Measurements from ENCODE around the gene USP1. TPM values are rescaled to one million over a fixed set of nuclear protein-coding genes. Genes with fewer than 3 reads are reported as not detected.

Gene USP1, protein sequence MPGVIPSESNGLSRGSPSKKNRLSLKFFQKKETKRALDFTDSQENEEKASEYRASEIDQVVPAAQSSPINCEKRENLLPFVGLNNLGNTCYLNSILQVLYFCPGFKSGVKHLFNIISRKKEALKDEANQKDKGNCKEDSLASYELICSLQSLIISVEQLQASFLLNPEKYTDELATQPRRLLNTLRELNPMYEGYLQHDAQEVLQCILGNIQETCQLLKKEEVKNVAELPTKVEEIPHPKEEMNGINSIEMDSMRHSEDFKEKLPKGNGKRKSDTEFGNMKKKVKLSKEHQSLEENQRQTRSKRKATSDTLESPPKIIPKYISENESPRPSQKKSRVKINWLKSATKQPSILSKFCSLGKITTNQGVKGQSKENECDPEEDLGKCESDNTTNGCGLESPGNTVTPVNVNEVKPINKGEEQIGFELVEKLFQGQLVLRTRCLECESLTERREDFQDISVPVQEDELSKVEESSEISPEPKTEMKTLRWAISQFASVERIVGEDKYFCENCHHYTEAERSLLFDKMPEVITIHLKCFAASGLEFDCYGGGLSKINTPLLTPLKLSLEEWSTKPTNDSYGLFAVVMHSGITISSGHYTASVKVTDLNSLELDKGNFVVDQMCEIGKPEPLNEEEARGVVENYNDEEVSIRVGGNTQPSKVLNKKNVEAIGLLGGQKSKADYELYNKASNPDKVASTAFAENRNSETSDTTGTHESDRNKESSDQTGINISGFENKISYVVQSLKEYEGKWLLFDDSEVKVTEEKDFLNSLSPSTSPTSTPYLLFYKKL
- total RNA-seq (2022) (44.7 and 49.8 TPM in 2 replicates), Bru-seq, nascent RNA (percentile 94 among the genes with signal in this experiment), BruChase-seq, experiment 1, labeled RNA remaining after a 6-hour chase (percentile 95 among the genes with signal in this experiment), BruChase-seq, experiment 2, labeled RNA remaining after a 2-hour chase (percentile 98 among the genes with signal in this experiment)
- long read RNA-seq, transcript USP1-201 (9 exons, 3,996 nt), result major isoform, 32 of 47 reads
- long read RNA-seq, partial matches to known transcripts, result 6 of 47 reads
- long read RNA-seq, other reads (novel, unspliced or antisense), result 6 of 47 reads

DNA sequence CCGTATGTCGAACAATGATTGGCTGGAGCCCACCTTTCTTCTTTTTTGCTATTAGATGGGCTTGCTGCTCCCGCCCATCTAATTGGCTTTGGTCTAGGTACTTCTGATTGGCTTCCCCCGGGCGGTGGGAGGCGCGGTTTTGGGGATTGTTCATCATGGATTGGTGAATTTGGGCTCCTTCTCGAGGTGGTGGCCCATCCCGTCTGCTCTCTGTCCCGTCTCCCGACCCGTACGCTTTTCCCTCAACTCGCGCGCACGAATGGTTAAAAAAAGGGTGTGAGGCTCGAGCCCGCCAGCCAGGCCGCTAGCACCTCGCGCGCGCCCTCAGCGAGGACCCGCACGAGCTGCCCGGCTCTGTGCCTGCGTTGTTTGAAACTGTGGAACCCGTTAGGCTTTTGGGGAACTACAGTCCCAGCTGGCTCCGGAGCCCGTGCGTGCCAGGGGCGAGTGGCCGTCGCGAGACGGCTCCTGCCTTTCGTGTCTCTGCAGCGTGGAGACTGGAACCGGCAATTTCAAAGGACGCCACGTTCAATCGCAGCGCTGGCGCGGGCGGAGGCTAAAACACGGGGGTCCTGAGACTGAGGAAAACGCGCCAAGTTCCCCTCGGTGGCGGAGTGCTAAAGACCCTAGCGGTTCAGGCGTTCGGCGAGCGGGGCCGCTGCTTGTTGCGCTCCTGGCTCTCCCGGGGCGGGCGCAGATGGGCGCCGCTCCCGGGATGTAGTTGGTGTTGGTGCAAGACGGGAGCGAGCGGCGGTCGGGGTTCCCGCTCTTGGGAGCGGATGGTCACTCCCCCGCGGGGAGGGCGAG lies at the start of gene USP1:
USP1 (plus strand) TSS at position 584 of the 807 bp plus-strand sequence. CDS start 2,819 bp downstream, outside the sequence.
- DNase-seq, result peak; percentile 98
- Mint-ChIP-seq H3K4me1 (ENCODE audit: low read depth, unreplicated experiment) (peaks cover 26% of the 10 kb centered on the region), H3K9me3 (ENCODE audit: low read depth, unreplicated experiment) (peaks cover 2% of the 10 kb centered on the region), H3K36me3 (ENCODE audit: insufficient read depth, unreplicated experiment) (peaks cover 53% of the 10 kb centered on the region), H3K27ac (ENCODE audit: unreplicated experiment) (peak within 1 kb of the TSS; percentile 84), H3K4me3 (ENCODE audit: low read depth, unreplicated experiment) (peak within 1 kb of the TSS; percentile 70), H3K27me3 (ENCODE audit: unreplicated experiment) (peaks cover 2% of the 10 kb centered on the region)
- TF ChIP-seq, protein P1, sequence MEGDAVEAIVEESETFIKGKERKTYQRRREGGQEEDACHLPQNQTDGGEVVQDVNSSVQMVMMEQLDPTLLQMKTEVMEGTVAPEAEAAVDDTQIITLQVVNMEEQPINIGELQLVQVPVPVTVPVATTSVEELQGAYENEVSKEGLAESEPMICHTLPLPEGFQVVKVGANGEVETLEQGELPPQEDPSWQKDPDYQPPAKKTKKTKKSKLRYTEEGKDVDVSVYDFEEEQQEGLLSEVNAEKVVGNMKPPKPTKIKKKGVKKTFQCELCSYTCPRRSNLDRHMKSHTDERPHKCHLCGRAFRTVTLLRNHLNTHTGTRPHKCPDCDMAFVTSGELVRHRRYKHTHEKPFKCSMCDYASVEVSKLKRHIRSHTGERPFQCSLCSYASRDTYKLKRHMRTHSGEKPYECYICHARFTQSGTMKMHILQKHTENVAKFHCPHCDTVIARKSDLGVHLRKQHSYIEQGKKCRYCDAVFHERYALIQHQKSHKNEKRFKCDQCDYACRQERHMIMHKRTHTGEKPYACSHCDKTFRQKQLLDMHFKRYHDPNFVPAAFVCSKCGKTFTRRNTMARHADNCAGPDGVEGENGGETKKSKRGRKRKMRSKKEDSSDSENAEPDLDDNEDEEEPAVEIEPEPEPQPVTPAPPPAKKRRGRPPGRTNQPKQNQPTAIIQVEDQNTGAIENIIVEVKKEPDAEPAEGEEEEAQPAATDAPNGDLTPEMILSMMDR (IDR thresholded peaks at IDR 0.05; ENCODE audit: unreplicated experiment), result no peak
- CTCF ChIA-PET, result no interaction called here
- intact Hi-C loops (cut with micrococcal nuclease; ENCODE audit: unreplicated experiment), result no loop called here
- no TSS peak for BruUV-seq (replicated peaks)

DNA sequence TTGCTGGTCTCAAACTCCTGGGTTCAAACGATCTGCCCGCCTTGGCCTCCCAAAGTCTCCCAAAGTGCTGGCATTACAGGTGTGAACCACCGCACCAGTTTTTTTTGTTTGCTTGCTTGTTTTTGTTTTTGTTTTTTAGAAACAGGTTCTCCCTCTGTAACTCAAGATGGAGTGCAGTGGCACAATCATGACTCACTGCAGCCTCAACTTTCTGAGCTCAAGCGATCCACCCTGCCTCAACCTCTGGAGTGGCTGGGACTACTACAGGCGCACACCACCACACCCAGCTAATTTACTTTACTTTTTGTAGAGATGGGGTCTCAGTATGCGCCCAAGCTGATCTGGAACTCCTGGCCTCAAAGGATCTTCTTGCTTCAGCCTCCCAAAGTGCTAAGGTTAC lies 47.3 kb upstream of the USP1 start:
- BruUV-seq (replicated peaks), result no TSS peak
- Mint-ChIP-seq H3K27me3 (ENCODE audit: unreplicated experiment) (peaks cover 33% of the 10 kb centered on the region), H3K4me1 (ENCODE audit: low read depth, unreplicated experiment) (no peaks in the 10 kb centered on the region), H3K36me3 (ENCODE audit: insufficient read depth, unreplicated experiment) (no peaks in the 10 kb centered on the region), H3K27ac (ENCODE audit: unreplicated experiment) (no peak overlapping the region), H3K9me3 (ENCODE audit: low read depth, unreplicated experiment) (no peaks in the 10 kb centered on the region), H3K4me3 (ENCODE audit: low read depth, unreplicated experiment) (no peak overlapping the region)
- TF ChIP-seq, protein P1 (IDR thresholded peaks at IDR 0.05; ENCODE audit: unreplicated experiment), result no peak
- intact Hi-C loops (cut with micrococcal nuclease; ENCODE audit: unreplicated experiment), result no loop called here
- no peak for DNase-seq
- CTCF ChIA-PET, result no interaction called here

DNA sequence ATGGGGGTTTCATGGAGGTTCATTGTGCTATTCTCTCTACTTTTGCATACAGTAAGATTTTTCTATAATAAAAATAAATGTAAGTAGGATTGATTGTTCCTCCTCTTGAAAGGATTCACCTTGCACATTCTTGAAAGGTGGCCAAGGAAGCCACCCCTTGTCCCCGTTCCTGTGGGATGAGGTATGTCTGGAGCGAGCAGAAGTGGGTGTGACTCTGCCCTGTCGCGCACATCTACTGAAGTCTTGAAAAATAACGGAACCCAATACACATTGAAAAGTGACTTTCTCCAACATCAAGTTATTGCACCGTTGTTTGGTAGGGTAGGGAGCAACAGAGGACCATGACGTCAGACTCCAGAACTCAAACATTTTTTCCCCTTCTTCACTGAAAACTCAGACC lies 46.8 kb upstream of the USP1 start:
- no peaks in the 10 kb centered on the region for H3K36me3 Mint-ChIP-seq (ENCODE audit: insufficient read depth, unreplicated experiment)
- H3K4me3 Mint-ChIP-seq (ENCODE audit: low read depth, unreplicated experiment), result no peak overlapping the region
- no TSS peak for BruUV-seq (replicated peaks)
- intact Hi-C loops (cut with micrococcal nuclease; ENCODE audit: unreplicated experiment), result no loop called here
- CTCF ChIA-PET, result no interaction called here
- DNase-seq, result no peak
- H3K9me3 Mint-ChIP-seq (ENCODE audit: low read depth, unreplicated experiment), result no peaks in the 10 kb centered on the region
- no peak overlapping the region for H3K27ac Mint-ChIP-seq (ENCODE audit: unreplicated experiment)
- H3K4me1 Mint-ChIP-seq (ENCODE audit: low read depth, unreplicated experiment), result no peaks in the 10 kb centered on the region
- TF ChIP-seq, protein P1 (IDR thresholded peaks at IDR 0.05; ENCODE audit: unreplicated experiment), result no peak
- peaks cover 39% of the 10 kb centered on the region for H3K27me3 Mint-ChIP-seq (ENCODE audit: unreplicated experiment)
